Mesendoderm (in vitro differentiated cells): Measurements from ENCODE around the gene JCAD.

Experiments
- DNase-seq: peaks from one replicate; pipeline ENCODE4 v3.0.0; 2013
- H2AK5ac ChIP-seq: 2 replicates; pipeline ENCODE4 v1.6.1; 2013; ENCODE audit warnings: low read length, inconsistent platforms
- H2BK120ac ChIP-seq: 2 replicates; pipeline ENCODE4 v1.6.1; 2013; ENCODE audit warnings: low read depth, mild to moderate bottlenecking, low read length, moderate library complexity, mixed read lengths
- H2BK15ac ChIP-seq: replicated peaks from 2 replicates; pipeline ENCODE4 v1.6.1; 2013; ENCODE audit warnings: low read depth, mild to moderate bottlenecking, moderate library complexity
- H2BK5ac ChIP-seq: 2 replicates; pipeline ENCODE4 v1.6.1; 2013; ENCODE audit warnings: low read length, inconsistent platforms
- H3K18ac ChIP-seq: 2 replicates; pipeline ENCODE4 v1.6.1; 2013; ENCODE audit warnings: mild to moderate bottlenecking, low read length, mixed read lengths
- H3K23ac ChIP-seq: one replicate; pipeline ENCODE4 v1.6.1; 2013; ENCODE audit warnings: low read length
- H3K27ac ChIP-seq: 2 replicates; pipeline ENCODE4 v1.5.1; 2013; ENCODE audit warnings: low read depth, mild to moderate bottlenecking, inconsistent platforms, low read length, moderate library complexity
- H3K27me3 ChIP-seq: 2 replicates; pipeline ENCODE4 v1.6.1; 2013; ENCODE audit warnings: low read length, control low read depth, mild to moderate bottlenecking, inconsistent platforms; ENCODE audit not compliant: insufficient read depth, poor library complexity
- H3K36me3 ChIP-seq: 2 replicates; pipeline ENCODE4 v1.6.1; 2013; ENCODE audit warnings: low read length, inconsistent platforms; ENCODE audit not compliant: control insufficient read depth, insufficient read depth
- H3K4ac ChIP-seq: one replicate; pipeline ENCODE4 v1.6.1; 2013; ENCODE audit warnings: low read depth, mild to moderate bottlenecking, low read length, moderate library complexity
- H3K4me1 ChIP-seq: 2 replicates; pipeline ENCODE4 v1.6.1; 2013; ENCODE audit warnings: low read depth, low read length, inconsistent platforms; ENCODE audit not compliant: control insufficient read depth
- H3K4me2 ChIP-seq: 2 replicates; pipeline ENCODE4 v1.6.1; 2013; ENCODE audit warnings: low read length
- H3K4me3 ChIP-seq: 2 replicates; pipeline ENCODE4 v1.5.1; 2013; ENCODE audit warnings: mild to moderate bottlenecking, low read length
- H3K56ac ChIP-seq: one replicate; pipeline ENCODE4 v1.6.1; 2013; ENCODE audit warnings: low read length
- H3K79me1 ChIP-seq: 2 replicates; pipeline ENCODE4 v1.6.1; 2013; ENCODE audit warnings: low read length, inconsistent platforms
- H3K79me2 ChIP-seq: 2 replicates; pipeline ENCODE4 v1.6.1; 2013; ENCODE audit warnings: mild to moderate bottlenecking, low read length; ENCODE audit not compliant: control insufficient read depth, insufficient read depth
- H3K9ac ChIP-seq: 2 replicates; pipeline ENCODE4 v1.6.1; 2013; ENCODE audit warnings: low read length, inconsistent platforms
- H4K5ac ChIP-seq: one replicate; pipeline ENCODE4 v1.6.1; 2013; ENCODE audit warnings: low read length
- H4K8ac ChIP-seq: one replicate; pipeline ENCODE4 v1.6.1; 2013; ENCODE audit warnings: low read depth, mild to moderate bottlenecking, control low read depth, low read length, moderate library complexity
- WGBS: extraction: QIAGEN DNeasy Blood & Tissue Kit; methylation state at CpG from one replicate; pipeline ENCODE4 v1.1.7; 2013; ENCODE audit warnings: low lambda C conversion rate, missing lambda C conversion rate; ENCODE audit not compliant: insufficient coverage; ENCODE audit errors: extremely low coverage; 5-methylcytosine and 5-hydroxymethylcytosine counted together

JCAD gene

DNA sequence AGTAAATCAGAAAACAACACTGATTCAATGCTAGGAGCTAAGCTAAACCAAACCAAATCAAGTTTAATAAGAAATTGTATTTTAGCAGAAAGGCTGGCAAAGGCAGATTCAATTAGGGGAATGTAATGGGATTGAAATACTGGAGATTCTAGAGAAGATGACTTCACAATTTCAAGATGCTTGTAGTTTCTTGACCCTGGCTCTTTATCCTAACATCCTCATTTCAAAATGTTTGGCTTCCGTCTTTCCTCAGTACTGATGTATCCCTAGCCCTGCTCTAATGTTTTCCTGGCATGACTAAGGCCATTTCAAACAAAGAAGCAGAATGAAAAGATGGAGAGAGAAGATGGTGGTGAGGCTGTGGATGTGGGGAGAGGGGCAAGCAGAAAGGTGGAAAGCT is 2.7 kb upstream of the JCAD start:
- H3K23ac ChIP-seq, result no peak overlapping the region
- H2BK15ac ChIP-seq, result no peak overlapping the region
- no peak overlapping the region for H3K18ac ChIP-seq
- H3K27ac ChIP-seq, result no peak overlapping the region
- no peak overlapping the region for H3K56ac ChIP-seq
- no peak for DNase-seq
- H4K8ac ChIP-seq, result no peak overlapping the region
- no peaks in the 10 kb centered on the region for H3K27me3 ChIP-seq
- H3K79me1 ChIP-seq, result no peaks in the 10 kb centered on the region
- H2AK5ac ChIP-seq, result no peak overlapping the region
- H3K4me2 ChIP-seq, result no peak overlapping the region
- H3K4me3 ChIP-seq, result no peak overlapping the region
- H3K4me1 ChIP-seq, result peaks cover 9% of the 10 kb centered on the region
- WGBS, result no CpG with 5 or more reads among the region's 1 CpG
- no peak overlapping the region for H2BK120ac ChIP-seq
- H3K9ac ChIP-seq, result no peak overlapping the region
- H2BK5ac ChIP-seq, result no peak overlapping the region
- no peaks in the 10 kb centered on the region for H3K36me3 ChIP-seq
- H3K4ac ChIP-seq, result no peak overlapping the region
- H3K79me2 ChIP-seq, result no peaks in the 10 kb centered on the region
- no peak overlapping the region for H4K5ac ChIP-seq

DNA sequence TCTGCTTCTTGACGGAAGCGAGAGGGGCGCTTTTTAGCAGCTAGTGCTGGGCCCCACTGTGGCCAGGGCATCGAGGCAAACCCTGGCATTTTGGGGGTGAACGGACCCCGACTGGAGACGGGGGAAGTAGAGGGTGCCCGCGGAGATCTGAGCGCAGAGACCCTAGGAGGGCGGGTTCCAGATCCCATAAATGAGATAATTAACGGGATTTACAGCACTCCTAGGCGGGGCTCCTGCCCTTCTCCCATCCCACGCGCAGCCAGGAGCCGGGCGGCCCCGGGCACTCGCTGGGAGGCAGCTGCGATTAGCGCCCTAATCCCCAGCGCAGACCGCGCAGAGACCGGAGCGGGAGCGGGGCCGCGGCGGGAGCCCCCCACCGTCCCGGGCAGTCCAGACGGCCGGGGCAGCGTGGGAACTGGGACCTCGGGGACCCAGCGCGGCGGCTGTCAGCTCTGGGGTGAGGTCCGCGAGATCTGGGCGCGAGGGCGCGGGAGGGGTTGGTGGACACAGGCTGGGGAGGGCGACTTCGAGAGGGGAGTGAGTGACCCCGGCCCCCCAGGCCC is 735 bp downstream of the JCAD start:
- peaks cover 9% of the 10 kb centered on the region for H3K4me1 ChIP-seq
- WGBS, result no CpG with 5 or more reads among the region's 48 CpGs
- no peak overlapping the region for H3K23ac ChIP-seq
- H2BK120ac ChIP-seq, result no peak overlapping the region
- H3K4me3 ChIP-seq, result peak overlapping the region; percentile 30
- peak overlapping the region; percentile 51 for H3K4me2 ChIP-seq
- DNase-seq, result no peak
- H3K79me1 ChIP-seq, result no peaks in the 10 kb centered on the region
- H3K79me2 ChIP-seq, result no peaks in the 10 kb centered on the region
- peak overlapping the region; percentile 61 for H3K9ac ChIP-seq
- no peak overlapping the region for H2AK5ac ChIP-seq
- H4K5ac ChIP-seq, result no peak overlapping the region
- peak overlapping the region; percentile 88 for H3K18ac ChIP-seq
- H3K27me3 ChIP-seq, result no peaks in the 10 kb centered on the region
- no peak overlapping the region for H4K8ac ChIP-seq
- H3K27ac ChIP-seq, result peak overlapping the region; percentile 6
- no peaks in the 10 kb centered on the region for H3K36me3 ChIP-seq
- H2BK15ac ChIP-seq, result no peak overlapping the region
- no peak overlapping the region for H2BK5ac ChIP-seq
- peak overlapping the region; percentile 10 for H3K4ac ChIP-seq
- H3K56ac ChIP-seq, result peak overlapping the region; percentile 68

DNA sequence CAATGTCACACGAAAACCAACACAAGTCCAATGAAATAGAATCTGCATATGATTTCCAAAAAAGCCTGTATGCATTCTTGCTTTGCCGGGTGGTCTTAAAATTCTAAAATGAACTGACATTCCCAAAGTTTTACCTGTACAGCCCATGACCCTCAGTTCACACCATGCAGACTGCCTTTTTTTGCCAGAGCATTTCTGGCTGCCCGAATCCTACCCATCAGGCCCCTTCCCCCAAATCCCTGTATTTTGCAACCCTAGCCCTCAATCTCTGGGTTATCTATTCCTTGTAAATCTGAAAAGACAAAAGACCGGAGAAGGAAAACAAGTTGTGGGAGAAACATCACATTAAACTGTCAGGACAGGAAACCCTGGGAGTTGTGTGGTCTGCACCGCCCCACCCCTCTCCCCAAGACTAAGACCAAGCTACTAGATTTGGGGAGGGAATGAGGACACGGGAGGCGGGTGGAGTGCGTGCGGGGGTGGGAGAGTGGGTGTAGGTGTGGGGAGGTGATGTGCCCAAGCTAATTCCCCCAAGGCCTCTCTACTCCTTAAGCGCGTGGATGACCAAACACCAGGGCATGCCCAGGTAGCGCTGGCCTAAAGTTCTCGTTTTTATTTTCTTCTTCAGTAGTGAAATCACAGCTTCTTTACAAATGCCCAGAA is 1.4 kb downstream of the JCAD start:
- no peak for DNase-seq
- Histone ChIP-seq H3K79me2 (no peaks in the 10 kb centered on the region), H3K23ac (no peak overlapping the region), H2BK5ac (no peak overlapping the region), H3K4me3 (no peak overlapping the region), H3K4me1 (peaks cover 9% of the 10 kb centered on the region), H3K4ac (no peak overlapping the region), H3K27ac (peak overlapping the region; percentile 68), H3K36me3 (no peaks in the 10 kb centered on the region), H3K18ac (peak overlapping the region; percentile 89), H3K27me3 (no peaks in the 10 kb centered on the region), H3K56ac (peak overlapping the region; percentile 68), H3K4me2 (peak overlapping the region; percentile 51), H4K5ac (no peak overlapping the region), H2BK120ac (peak overlapping the region; percentile 76), H4K8ac (no peak overlapping the region), H3K79me1 (no peaks in the 10 kb centered on the region), H3K9ac (peak overlapping the region; percentile 61), H2AK5ac (no peak overlapping the region), H2BK15ac (no peak overlapping the region)
- WGBS, result no CpG with 5 or more reads among the region's 13 CpGs

DNA sequence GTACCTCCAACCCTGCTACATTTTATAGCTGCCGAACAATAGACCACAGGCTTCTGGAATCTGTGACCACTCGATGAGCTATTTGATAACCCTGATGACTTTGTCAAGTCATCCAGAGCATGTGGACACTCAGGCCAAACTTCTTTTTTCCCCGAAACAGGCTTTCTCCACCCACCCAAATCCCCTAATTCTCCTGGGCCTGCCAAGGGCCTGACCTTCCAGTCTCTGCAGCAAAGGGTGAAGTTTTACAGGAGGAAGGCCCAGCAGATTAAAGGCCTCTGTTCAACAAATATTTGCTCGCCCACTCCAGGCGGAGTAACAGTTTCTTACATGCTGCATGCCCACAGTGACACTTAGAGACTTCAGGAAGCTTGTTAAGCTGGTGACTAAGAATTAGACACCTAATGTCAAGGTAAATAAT is 2.0 kb downstream of the JCAD start:
- Histone ChIP-seq H3K23ac (no peak overlapping the region), H3K79me2 (no peaks in the 10 kb centered on the region), H3K27me3 (no peaks in the 10 kb centered on the region), H3K56ac (peak overlapping the region; percentile 6), H2AK5ac (no peak overlapping the region), H2BK5ac (peak overlapping the region; percentile 9), H2BK120ac (peak overlapping the region; percentile 76), H4K5ac (no peak overlapping the region), H3K36me3 (no peaks in the 10 kb centered on the region), H3K4me3 (no peak overlapping the region), H3K27ac (peak overlapping the region; percentile 68), H3K18ac (peak overlapping the region; percentile 89), H3K4me2 (no peak overlapping the region), H4K8ac (no peak overlapping the region), H2BK15ac (no peak overlapping the region), H3K9ac (peak overlapping the region; percentile 17), H3K79me1 (no peaks in the 10 kb centered on the region), H3K4ac (peak overlapping the region; percentile 88), H3K4me1 (peaks cover 9% of the 10 kb centered on the region)
- no CpG with 5 or more reads among the region's 5 CpGs for WGBS
- DNase-seq, result peak; percentile 45

DNA sequence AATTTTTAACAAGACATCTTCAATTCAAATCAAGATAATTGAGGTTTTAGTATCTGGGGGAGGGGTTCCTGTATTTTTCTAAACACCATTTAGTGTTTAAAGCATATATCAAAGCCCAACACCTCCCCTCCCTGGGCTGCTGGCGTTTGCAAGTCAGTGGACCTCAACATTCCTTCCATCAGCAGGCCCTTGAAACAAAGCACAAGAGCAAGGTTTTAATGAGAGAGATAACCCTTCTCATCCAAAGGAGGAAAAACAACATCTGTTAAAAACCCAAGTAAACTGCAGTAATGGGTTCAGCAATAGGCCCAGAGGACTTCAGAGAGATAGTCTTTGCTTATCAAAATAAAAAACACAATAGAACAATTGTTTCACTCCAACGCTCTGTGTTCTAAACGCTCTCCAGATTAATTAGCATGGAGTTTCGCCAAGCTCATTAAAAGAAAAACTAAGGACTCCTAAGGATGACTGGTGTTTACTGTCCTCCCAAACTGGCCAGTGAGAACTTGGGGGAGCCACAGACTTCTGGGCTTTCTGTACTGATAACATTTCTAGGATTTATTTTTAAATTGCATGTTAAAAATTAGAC is 2.5 kb downstream of the JCAD start:
- no peak overlapping the region for H2AK5ac ChIP-seq
- no peak overlapping the region for H3K4ac ChIP-seq
- no peak overlapping the region for H3K23ac ChIP-seq
- no peak overlapping the region for H3K4me3 ChIP-seq
- peak; percentile 96 for DNase-seq
- no peaks in the 10 kb centered on the region for H3K79me1 ChIP-seq
- no peak overlapping the region for H3K9ac ChIP-seq
- H3K27me3 ChIP-seq, result no peaks in the 10 kb centered on the region
- H3K27ac ChIP-seq, result no peak overlapping the region
- H3K56ac ChIP-seq, result no peak overlapping the region
- no peaks in the 10 kb centered on the region for H3K36me3 ChIP-seq
- H3K4me1 ChIP-seq, result peaks cover 9% of the 10 kb centered on the region
- H4K8ac ChIP-seq, result no peak overlapping the region
- H2BK120ac ChIP-seq, result no peak overlapping the region
- no peaks in the 10 kb centered on the region for H3K79me2 ChIP-seq
- H3K4me2 ChIP-seq, result no peak overlapping the region
- H3K18ac ChIP-seq, result no peak overlapping the region
- no peak overlapping the region for H4K5ac ChIP-seq
- H2BK15ac ChIP-seq, result no peak overlapping the region
- no CpG with 5 or more reads among the region's 4 CpGs for WGBS
- H2BK5ac ChIP-seq, result no peak overlapping the region
